Common myeloid progenitor, CD34-positive (primary cell): ENCODE results near the gene COA7. TPM values are rescaled to one million over a fixed set of nuclear protein-coding genes. Genes with fewer than 3 reads are reported as not detected.

Experiments used
- CTCF ChIA-PET: fragments of 350-600 bp; sonication (Branson Sonifier 250); formaldehyde crosslinking; loops from one replicate; lab custom pipeline; 2021; ENCODE audit warnings: antibody characterized with exemption; lab: Charles Lee
- POLR2A ChIA-PET: fragments of 350-600 bp; sonication (Branson Sonifier 250); formaldehyde crosslinking; loops from one replicate; lab custom pipeline; 2021; ENCODE audit warnings: antibody characterized with exemption; lab: Charles Lee
- DNase-seq, 3 donors: peaks; one replicate each; pipeline versions ENCODE4 v3.0.0 to v3.0.0-alpha.2; 2013
- H3K27ac ChIP-seq, 2 experiments: 1 replicate in 1 of 2; 2 replicates in 1 of 2; pipeline ENCODE4 v1.7.0; 2013; ENCODE audit warnings: inconsistent platforms in 2 of 2, low read length in 2 of 2, mild to moderate bottlenecking in 2 of 2, low read depth in 1 of 2, moderate library complexity in 1 of 2; ENCODE audit not compliant: severe bottlenecking in 2 of 2, insufficient read depth in 1 of 2, poor library complexity in 1 of 2
- H3K27me3 ChIP-seq, 5 experiments: replicated peaks in 2 of 5; 1 replicate in 3 of 5; 2 replicates in 2 of 5; pipeline versions ENCODE4 v1.6.1 to v1.7.0; 2013; ENCODE audit warnings: low read length in 4 of 5, mild to moderate bottlenecking in 2 of 5, moderate library complexity in 2 of 5, inconsistent platforms in 1 of 5; ENCODE audit not compliant: insufficient read depth in 5 of 5, control insufficient read depth in 4 of 5
- H3K36me3 ChIP-seq, 4 experiments: 1 replicate in 2 of 4; 2 replicates in 2 of 4; pipeline versions ENCODE4 v1.6.1 to v1.7.0; 2013; ENCODE audit warnings: low read length in 3 of 4, control low read depth in 1 of 4, mild to moderate bottlenecking in 1 of 4; ENCODE audit not compliant: control insufficient read depth in 4 of 4, insufficient read depth in 4 of 4
- H3K4me1 ChIP-seq, 4 experiments: 1 replicate in 3 of 4; 2 replicates in 1 of 4; pipeline versions ENCODE4 v1.6.1 to v1.7.1; 2013; ENCODE audit warnings: low read length in 3 of 4, mild to moderate bottlenecking in 3 of 4, control low read depth in 1 of 4, inconsistent platforms in 1 of 4, moderate library complexity in 1 of 4; ENCODE audit not compliant: control insufficient read depth in 4 of 4, insufficient read depth in 4 of 4; ENCODE audit errors: control extremely low read depth in 1 of 4
- H3K4me3 ChIP-seq, 7 experiments: 1 replicate in 4 of 7; 2 replicates in 3 of 7; pipeline versions ENCODE4 v1.5.1 to v1.7.0; 2013; ENCODE audit warnings: mild to moderate bottlenecking in 7 of 7, low read length in 6 of 7, moderate library complexity in 6 of 7, inconsistent platforms in 2 of 7, low read depth in 2 of 7, control low read depth in 1 of 7; ENCODE audit not compliant: insufficient read depth in 4 of 7, control insufficient read depth in 1 of 7; ENCODE audit errors: extremely low read depth in 1 of 7
- H3K9me3 ChIP-seq, 5 experiments: 1 replicate in 4 of 5; 2 replicates in 1 of 5; pipeline versions ENCODE4 v1.6.1 to v1.7.1; 2013; ENCODE audit warnings: low read length in 4 of 5, mild to moderate bottlenecking in 2 of 5, inconsistent platforms in 1 of 5, low read depth in 1 of 5, moderate library complexity in 1 of 5; ENCODE audit not compliant: control insufficient read depth in 4 of 5, insufficient read depth in 2 of 5; ENCODE audit errors: control extremely low read depth in 1 of 5
- WGBS: methylation state at CpG from one replicate; pipeline ENCODE4 v1.1.5; 2013; ENCODE audit not compliant: insufficient coverage; 5-methylcytosine and 5-hydroxymethylcytosine counted together
- polyA plus RNA-seq: library from polyadenylated mRNA; unstranded; fragments of 120-200 nt; gene quantifications from one replicate; pipeline ENCODE4 v1.2.1, GENCODE V29; 2013

Gene COA7
- polyA plus RNA-seq, result 8.2 TPM

DNA sequence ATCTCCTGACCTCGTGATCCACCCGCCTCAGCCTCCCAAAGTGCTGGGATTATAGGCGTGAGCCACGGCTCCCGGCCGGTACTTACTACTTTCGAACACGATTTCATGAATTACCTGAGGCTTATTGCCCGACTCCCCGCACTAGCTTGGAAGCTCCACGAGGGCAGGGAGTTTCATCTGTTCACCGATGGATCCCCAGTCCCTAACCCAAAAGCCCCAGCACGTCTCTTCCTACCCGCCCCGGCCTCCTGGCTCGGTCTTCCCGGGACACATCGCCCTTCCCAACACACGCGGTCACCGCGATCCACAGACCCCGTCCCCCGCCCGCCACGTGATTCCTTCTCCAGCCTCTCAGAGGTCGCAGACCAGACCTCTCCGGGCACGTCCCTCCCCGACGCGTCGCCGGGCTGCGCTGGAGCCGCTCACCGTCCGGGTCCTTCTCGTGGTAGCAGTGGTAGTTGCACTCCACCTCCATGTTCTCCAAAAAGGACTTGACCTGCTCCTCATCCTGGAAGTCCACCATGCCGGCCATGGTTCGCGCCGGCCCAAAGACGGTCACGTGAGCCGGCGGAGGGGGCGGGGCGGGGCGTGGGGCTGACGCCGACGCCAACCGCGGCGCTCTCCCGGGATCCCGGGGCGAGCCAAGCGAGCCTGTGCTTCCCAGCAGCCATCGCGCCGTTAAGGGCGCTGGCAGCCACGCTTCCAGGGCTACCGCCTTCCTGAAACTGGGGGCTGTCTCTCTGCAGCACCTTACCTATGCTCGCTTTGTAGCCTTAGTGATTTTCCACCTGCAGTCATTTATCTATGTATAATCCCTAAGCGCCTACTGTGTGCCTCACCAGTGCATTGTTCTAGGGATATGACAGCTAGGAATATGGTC is at the start of gene COA7:
COA7 (minus strand) TSS at position 553 of the 880 bp plus-strand sequence; CDS start at position 532, 21 bp downstream.
- WGBS, result 2% methylated on average over 59 of the region's 68 CpGs
- ChIA-PET CTCF (interaction anchor here (2.2 kb wide), 1 partner anchor 12 kb away, joined by 14 read pairs; no protein-coding TSS in a partner anchor), POLR2A (interaction anchor here (0.6 kb wide), 1 partner anchor 1422 kb away, joined by 3 read pairs; no protein-coding TSS in a partner anchor)
- Histone ChIP-seq H3K9me3 (no peaks in the 10 kb centered on the region), H3K4me1 (peaks cover 2 to 17% (median 13%) of the 10 kb centered on the region in 4 experiments), H3K27me3 (no peaks in the 10 kb centered on the region), H3K36me3 (no peaks in the 10 kb centered on the region), H3K27ac (peak within 1 kb of the TSS in 1 of 2 experiments; percentile 58), H3K4me3 (peak within 1 kb of the TSS; percentile 51 to 84 (median 79))
- peak; percentile 52 to 68 (median 54) for DNase-seq

DNA sequence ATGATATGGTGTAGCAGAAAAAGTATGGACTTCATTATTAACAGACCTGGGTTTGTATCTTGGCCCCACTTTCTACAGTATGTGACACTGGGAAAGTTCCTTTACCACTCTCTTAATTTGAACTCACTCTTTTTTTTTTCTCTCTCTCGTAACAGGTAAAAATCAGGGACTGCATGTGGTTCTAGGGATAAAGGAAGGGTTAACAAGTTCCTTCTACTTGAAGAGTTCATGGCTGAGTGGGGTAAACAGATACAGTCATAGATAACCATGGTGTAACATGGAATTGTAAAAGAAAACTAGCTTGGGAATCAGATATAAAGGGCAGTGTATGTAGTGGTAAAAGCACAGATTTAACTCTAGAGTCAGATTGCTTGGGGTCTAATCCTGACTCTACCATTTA is 49.3 kb upstream of the COA7 start:
- ChIA-PET POLR2A (no interaction called here), CTCF (no interaction called here)
- Histone ChIP-seq H3K9me3 (no peaks in the 10 kb centered on the region), H3K36me3 (no peaks in the 10 kb centered on the region), H3K4me3 (no peak overlapping the region), H3K27ac (no peak overlapping the region), H3K27me3 (no peaks in the 10 kb centered on the region), H3K4me1 (peaks cover 0 to 7% (median 3%) of the 10 kb centered on the region in 4 experiments)
- no peak for DNase-seq
- WGBS, result no CpG with 5 or more reads among the region's 1 CpG

DNA sequence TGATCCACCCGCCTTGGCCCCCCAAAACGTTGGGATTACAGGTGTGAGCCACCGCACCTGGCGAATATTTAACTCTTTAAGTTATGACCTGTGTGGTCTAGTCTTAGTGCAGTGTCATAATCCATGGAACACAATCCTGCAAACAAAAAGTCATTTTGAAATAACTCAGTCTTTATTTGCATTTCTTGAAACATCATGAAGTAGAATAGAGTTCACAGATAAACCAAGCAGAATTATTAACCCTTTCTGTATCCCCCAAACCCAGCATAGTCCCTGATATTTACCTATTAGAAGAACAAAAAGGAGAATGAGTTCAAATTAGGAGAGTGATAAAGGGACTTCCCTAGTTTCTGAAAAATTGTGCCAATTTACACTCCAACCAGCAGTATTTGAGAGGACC is 48.0 kb upstream of the COA7 start:
- Histone ChIP-seq H3K9me3 (no peaks in the 10 kb centered on the region), H3K36me3 (no peaks in the 10 kb centered on the region), H3K27ac (no peak overlapping the region), H3K4me3 (no peak overlapping the region), H3K4me1 (no peaks in the 10 kb centered on the region), H3K27me3 (no peaks in the 10 kb centered on the region)
- ChIA-PET POLR2A (no interaction called here), CTCF (no interaction called here)
- no peak for DNase-seq
- WGBS, result no CpG with 5 or more reads among the region's 4 CpGs

DNA sequence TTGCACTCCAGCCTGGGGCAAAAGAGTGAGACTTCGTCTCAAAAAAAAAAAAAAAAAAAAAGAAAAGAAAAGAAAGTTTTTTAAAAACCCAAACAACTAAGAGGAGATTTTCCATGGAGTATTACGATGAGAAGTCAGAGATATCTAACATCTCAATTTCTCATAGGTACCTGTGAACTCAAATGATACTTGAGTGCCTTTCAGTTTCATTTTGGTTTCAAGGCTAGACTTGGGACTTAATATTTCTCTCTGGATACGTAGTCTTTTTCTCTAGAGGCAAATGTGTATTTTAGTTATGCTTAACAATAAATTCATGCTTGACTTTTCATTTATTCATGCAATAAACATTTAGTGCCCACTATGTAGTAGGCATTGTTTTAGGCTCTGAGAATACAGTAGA is 43.1 kb upstream of the COA7 start:
- Histone ChIP-seq H3K27ac (no peak overlapping the region), H3K4me1 (no peaks in the 10 kb centered on the region), H3K9me3 (no peaks in the 10 kb centered on the region), H3K4me3 (no peak overlapping the region), H3K27me3 (no peaks in the 10 kb centered on the region), H3K36me3 (no peaks in the 10 kb centered on the region)
- ChIA-PET CTCF (no interaction called here), POLR2A (no interaction called here)
- no peak for DNase-seq
- no CpG with 5 or more reads among the region's 3 CpGs for WGBS

DNA sequence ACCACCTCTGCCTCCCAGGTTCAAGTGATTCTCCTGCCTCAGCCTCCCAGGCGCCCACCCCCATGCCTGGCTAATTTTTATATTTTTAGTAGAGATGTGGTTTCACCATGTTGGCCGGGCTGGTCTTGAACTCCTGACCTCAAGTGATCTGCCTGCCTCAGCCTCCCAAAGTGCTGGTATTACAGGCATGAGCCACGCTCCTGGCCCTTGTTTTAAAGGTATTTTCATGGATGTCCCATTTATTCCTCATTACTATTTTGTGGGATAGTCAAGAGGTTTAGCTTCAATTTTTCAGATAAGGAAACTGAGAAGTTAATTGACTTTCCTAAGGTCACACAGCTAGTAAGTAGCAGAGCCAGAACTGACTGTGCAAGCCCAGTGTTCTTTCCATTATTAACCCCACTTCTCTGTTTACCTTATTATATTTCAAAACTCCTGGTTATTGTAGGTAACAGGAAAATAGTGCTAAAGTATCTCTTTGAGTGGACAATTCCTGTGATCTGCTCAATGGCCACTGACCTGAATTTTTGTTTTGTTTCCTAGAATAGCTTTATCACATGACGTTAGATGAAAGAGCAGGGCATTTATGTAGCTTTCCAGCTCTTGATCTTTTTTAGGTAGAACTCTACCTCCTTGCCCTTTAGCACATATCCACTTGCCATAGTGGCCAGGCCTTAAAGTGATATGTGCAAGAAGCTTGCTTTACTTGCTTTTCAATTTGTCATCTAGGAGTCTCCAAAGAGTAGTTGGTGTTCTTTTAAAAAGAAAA is 41.7 kb upstream of the COA7 start:
- H3K36me3 ChIP-seq, result no peaks in the 10 kb centered on the region
- H3K4me3 ChIP-seq, result no peak overlapping the region
- POLR2A ChIA-PET, result interaction anchor here (0.5 to 0.8 kb wide), 2 partner anchors 9 to 271 kb away, joined by 3 read pairs; no protein-coding TSS in a partner anchor
- CTCF ChIA-PET, result no interaction called here
- no peak for DNase-seq
- no peak overlapping the region for H3K27ac ChIP-seq
- H3K27me3 ChIP-seq, result no peaks in the 10 kb centered on the region
- no peaks in the 10 kb centered on the region for H3K9me3 ChIP-seq
- H3K4me1 ChIP-seq, result no peaks in the 10 kb centered on the region
- WGBS, result 100% methylated on average over 2 of the region's 4 CpGs

DNA sequence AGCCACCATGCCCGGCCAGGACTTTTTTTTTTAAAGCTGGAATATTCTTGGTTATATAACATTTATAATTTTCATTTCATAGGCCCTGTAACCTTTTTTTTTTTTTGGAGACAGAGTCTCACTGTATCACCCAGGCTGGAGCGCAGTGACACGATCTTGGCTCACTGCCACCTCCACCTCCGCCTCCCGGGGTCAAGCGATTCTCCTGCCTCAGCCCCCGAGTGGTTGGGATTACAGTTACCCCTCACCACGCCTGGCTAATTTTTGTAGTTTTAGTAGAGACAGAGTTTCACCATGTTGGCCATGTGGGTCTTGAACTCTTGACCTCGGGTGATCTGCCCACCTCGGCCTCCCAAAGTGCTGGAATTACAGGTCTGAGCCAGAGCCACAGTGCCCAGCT is 40.7 kb upstream of the COA7 start:
- no peaks in the 10 kb centered on the region for H3K9me3 ChIP-seq
- H3K27me3 ChIP-seq, result no peaks in the 10 kb centered on the region
- no peaks in the 10 kb centered on the region for H3K36me3 ChIP-seq
- H3K4me3 ChIP-seq, result no peak overlapping the region
- WGBS, result 100% methylated on average over 2 of the region's 10 CpGs
- CTCF ChIA-PET, result no interaction called here
- H3K27ac ChIP-seq, result no peak overlapping the region
- no peaks in the 10 kb centered on the region for H3K4me1 ChIP-seq
- DNase-seq, result no peak
- POLR2A ChIA-PET, result no interaction called here

DNA sequence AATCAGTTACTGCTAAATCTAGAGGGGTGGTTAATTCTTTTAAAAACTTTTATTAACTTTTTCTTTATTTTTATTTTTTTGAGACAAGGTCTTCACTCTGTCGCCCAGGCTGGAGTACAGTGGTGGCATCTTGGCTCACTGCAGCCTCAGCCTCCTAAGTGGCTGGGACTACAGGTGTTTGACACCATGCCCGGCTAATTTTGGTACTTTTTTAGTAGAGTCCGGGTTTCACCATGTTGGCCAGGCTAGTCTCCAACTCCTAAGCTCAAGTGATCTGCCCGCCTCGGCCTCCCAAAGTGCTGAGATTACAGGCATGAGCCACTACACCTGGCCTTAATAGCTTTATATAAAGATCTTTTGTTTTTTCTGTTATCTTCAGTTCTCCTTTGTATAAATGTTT is 40.0 kb upstream of the COA7 start:
- 100% methylated on average over 2 of the region's 5 CpGs for WGBS
- DNase-seq, result no peak
- ChIA-PET CTCF (no interaction called here), POLR2A (no interaction called here)
- H3K4me3 ChIP-seq, result no peak overlapping the region
- H3K36me3 ChIP-seq, result no peaks in the 10 kb centered on the region
- no peaks in the 10 kb centered on the region for H3K4me1 ChIP-seq
- no peaks in the 10 kb centered on the region for H3K27me3 ChIP-seq
- no peaks in the 10 kb centered on the region for H3K9me3 ChIP-seq
- no peak overlapping the region for H3K27ac ChIP-seq
